22Rv1 (cell line): ENCODE data around the gene SDK1.

Experiments
- CTCF ChIP-seq: fragments of 450-650 bp; IDR thresholded peaks from 2 replicates; pipeline ENCODE4 v1.5.1; 2017; ENCODE audit warnings: mild to moderate bottlenecking
- ZFX ChIP-seq: fragments of 450-650 bp; IDR thresholded peaks from 2 replicates; pipeline ENCODE4 v1.6.1; 2017; ENCODE audit warnings: antibody characterized with exemption, borderline replicate concordance

GRCh38 chr7:4102231-4102841 lies 801.3 kb downstream of the SDK1 start:
- no peak for TF ChIP-seq CTCF
- no peak for TF ChIP-seq ZFX
